GM12878 (cell line): Measurements from ENCODE around the gene DCAF7. TPM values are rescaled to one million over a fixed set of nuclear protein-coding genes. Genes with fewer than 3 reads are reported as not detected.

Experiments
- ATAC-seq: fragments of 200-7000 bp; cut with Tn5 transposase; 3 replicates; pipeline ENCODE4 v1.9.1; 2020; ENCODE audit warnings: mild to moderate bottlenecking, moderate library complexity
- BruUV-seq: library from RNA; stranded (reverse); fragments of 400-500 nt; replicated peaks from 2 replicates; lab custom pipeline; 2021; lab: Mats Ljungman, UMichigan
- CTCF ChIA-PET: fragments of 300-600 bp; sonication (Branson Sonifier 250); formaldehyde crosslinking; extraction: SDS; loops from one replicate; lab custom pipeline; 2021; ENCODE audit warnings: inconsistent platforms; lab: Yijun Ruan, JAX
- POLR2A ChIA-PET: fragments of 350-600 bp; formaldehyde crosslinking; extraction: SDS; loops from one replicate; lab custom pipeline; 2021; ENCODE audit warnings: inconsistent platforms; lab: Charles Lee
- RAD21 ChIA-PET: fragments of 300-600 bp; sonication (Branson Sonifier 250); formaldehyde crosslinking; loops from one replicate; lab custom pipeline; 2023; ENCODE audit warnings: antibody characterized with exemption; ENCODE audit not compliant: unreplicated experiment; lab: Charles Lee
- SMC1A ChIA-PET: fragments of 300-600 bp; sonication (Branson Sonifier 250); formaldehyde crosslinking; loops from one replicate; lab custom pipeline; 2023; ENCODE audit not compliant: unreplicated experiment, uncharacterized antibody; lab: Charles Lee
- DNase-seq: peaks from one replicate; pipeline ENCODE4 v3.0.0-alpha.2; 2011; ENCODE audit warnings: low read depth, low spot score
- FAIRE-seq: peaks from 3 replicates; lab custom pipeline; 2011; peaks lifted over from hg19 to GRCh38; lab: Jason Lieb, UNC
- H2AFZ ChIP-seq: 2 replicates; pipeline ENCODE4 v1.6.0; 2011; ENCODE audit warnings: low read depth, low read length, control low read depth; ENCODE audit not compliant: control insufficient read depth
- H3K27ac ChIP-seq: 2 replicates; pipeline ENCODE4 v1.5.1; 2011; ENCODE audit warnings: control low read depth; ENCODE audit not compliant: control insufficient read depth, insufficient read depth
- H3K27me3 ChIP-seq, 2 experiments: replicated peaks in 1 of 2; 2 replicates each; pipeline versions ENCODE4 v1.6.0 to v1.6.1; 2011; ENCODE audit warnings: low read length in 1 of 2; ENCODE audit not compliant: control insufficient read depth in 2 of 2, insufficient read depth in 2 of 2
- H3K36me3 ChIP-seq, 2 experiments: 2 replicates each; pipeline ENCODE4 v1.5.1; 2011; ENCODE audit warnings: low read length in 1 of 2; ENCODE audit not compliant: control insufficient read depth in 2 of 2, insufficient read depth in 2 of 2
- H3K4me1 ChIP-seq: 2 replicates; pipeline ENCODE4 v1.6.1; 2011; ENCODE audit warnings: mild to moderate bottlenecking, low read length, moderate library complexity, mixed read lengths; ENCODE audit not compliant: control insufficient read depth, insufficient read depth
- H3K4me2 ChIP-seq: 2 replicates; pipeline ENCODE4 v1.6.0; 2011; ENCODE audit warnings: control low read depth; ENCODE audit not compliant: control insufficient read depth, insufficient read depth
- H3K4me3 ChIP-seq: fragments of 200-600 bp; sonication (generic); 2 replicates; pipeline ENCODE4 v1.5.1; 2016
- H3K79me2 ChIP-seq: 2 replicates; pipeline ENCODE4 v1.6.0; 2011; ENCODE audit warnings: low read length; ENCODE audit not compliant: control insufficient read depth, insufficient read depth
- H3K9ac ChIP-seq: 2 replicates; pipeline ENCODE4 v1.8.0; 2011; ENCODE audit warnings: low read length, control low read depth, mixed read lengths; ENCODE audit not compliant: control insufficient read depth, insufficient read depth
- H3K9me3 ChIP-seq: replicated peaks from 3 replicates; pipeline ENCODE4 v1.5.1; 2011; ENCODE audit warnings: mild to moderate bottlenecking, low read length; ENCODE audit not compliant: control insufficient read depth, insufficient read depth
- H4K20me1 ChIP-seq: 2 replicates; pipeline ENCODE4 v1.6.0; 2011; ENCODE audit not compliant: control insufficient read depth, insufficient read depth
- CBFB ChIP-seq: IDR thresholded peaks from 2 replicates; pipeline ENCODE4 v1.6.1; 2016; ENCODE audit warnings: antibody characterized with exemption, low read depth
- CBX3 ChIP-seq: fragments of 200-600 bp; sonication (generic); IDR thresholded peaks from 2 replicates; pipeline ENCODE4 v1.6.1; 2016; ENCODE audit warnings: low read depth, borderline replicate concordance
- EED ChIP-seq: sonication (generic); IDR thresholded peaks from 2 replicates; pipeline ENCODE4 v1.6.1; 2016; ENCODE audit warnings: antibody characterized with exemption, low read depth
- HCFC1 ChIP-seq: fragments of 150-350 bp; IDR thresholded peaks from 2 replicates; pipeline ENCODE4 v1.6.1; 2014; ENCODE audit warnings: low read length
- IKZF2 ChIP-seq, 2 experiments: fragments of 450-650 bp; IDR thresholded peaks; 2 replicates each; pipeline ENCODE4 v1.6.1; 2017; ENCODE audit warnings: mild to moderate bottlenecking in 2 of 2, moderate library complexity in 2 of 2
- JUNB ChIP-seq: IDR thresholded peaks from 2 replicates; pipeline ENCODE4 v1.6.1; 2016; ENCODE audit warnings: antibody characterized with exemption, mild to moderate bottlenecking
- KDM1A ChIP-seq: fragments of 200-600 bp; sonication (generic); IDR thresholded peaks from 2 replicates; pipeline ENCODE4 v1.6.1; 2016; ENCODE audit warnings: borderline replicate concordance
- LARP7 ChIP-seq: fragments of 450-650 bp; IDR thresholded peaks from 2 replicates; pipeline ENCODE4 v1.6.1; 2017; ENCODE audit warnings: mild to moderate bottlenecking
- MEF2B ChIP-seq: fragments of 450-650 bp; IDR thresholded peaks from 2 replicates; pipeline ENCODE4 v1.6.1; 2018; ENCODE audit warnings: mild to moderate bottlenecking, moderate library complexity; ENCODE audit not compliant: partially characterized antibody, poor library complexity, severe bottlenecking
- NFYB ChIP-seq: IDR thresholded peaks from 2 replicates; pipeline ENCODE4 v1.6.1; 2011; ENCODE audit warnings: low read depth, mild to moderate bottlenecking, low read length, improper control_type of control experiment, moderate library complexity; ENCODE audit not compliant: insufficient read depth
- RB1 ChIP-seq: fragments of 450-650 bp; formaldehyde crosslinking; IDR thresholded peaks from 2 replicates; pipeline ENCODE4 v1.6.1; 2017; ENCODE audit warnings: mild to moderate bottlenecking, borderline replicate concordance
- RELA ChIP-seq: fragments of 450-650 bp; IDR thresholded peaks from 2 replicates; pipeline ENCODE4 v1.8.0; 2014; ENCODE audit warnings: borderline replicate concordance; ENCODE audit not compliant: partially characterized antibody
- SP1 ChIP-seq: IDR thresholded peaks from one replicate; pipeline ENCODE4 v1.6.1; 2011; ENCODE audit warnings: low read depth, low read length
- SUPT20H ChIP-seq: IDR thresholded peaks from 2 replicates; pipeline ENCODE4 v1.6.1; 2011; ENCODE audit warnings: low read depth, mild to moderate bottlenecking, low read length, moderate library complexity, borderline replicate concordance; ENCODE audit not compliant: control insufficient read depth
- TCF7 ChIP-seq: IDR thresholded peaks from 2 replicates; pipeline ENCODE4 v1.6.1; 2014; ENCODE audit warnings: antibody characterized with exemption, borderline replicate concordance
- YY1 ChIP-seq: IDR thresholded peaks from 2 replicates; pipeline ENCODE4 v1.6.1; 2011; ENCODE audit warnings: low read depth, mild to moderate bottlenecking, low read length
- ZNF24 ChIP-seq: fragments of 450-650 bp; IDR thresholded peaks from 2 replicates; pipeline ENCODE4 v1.6.1; 2017; ENCODE audit warnings: antibody characterized with exemption, mild to moderate bottlenecking
- ZNF384 ChIP-seq: IDR thresholded peaks from 2 replicates; pipeline ENCODE4 v1.6.1; 2012; ENCODE audit warnings: low read depth, mild to moderate bottlenecking, low read length, improper control_type of control experiment, borderline replicate concordance
- ZNF687 ChIP-seq: fragments of 450-650 bp; IDR thresholded peaks from 2 replicates; pipeline ENCODE4 v1.6.1; 2017; ENCODE audit warnings: mild to moderate bottlenecking, moderate library complexity
- WGBS: methylation state at CpG from one replicate; pipeline ENCODE4 v1.1.6; 2016; ENCODE audit warnings: low lambda C conversion rate; ENCODE audit not compliant: insufficient replicate concordance, insufficient coverage; ENCODE audit errors: missing lambda C conversion rate; 5-methylcytosine and 5-hydroxymethylcytosine counted together
- in situ Hi-C: fragments of 300-500 bp; cut with MboI; formaldehyde crosslinking; loops from 9 replicates; pipeline ENCODE4 v1.14.3; 2018; ENCODE audit warnings: mixed read lengths
- intact Hi-C: fragments of 100-400 bp; cut with micrococcal nuclease; formaldehyde crosslinking; loops from one replicate; pipeline ENCODE4 v1.14.2; 2022; ENCODE audit not compliant: unreplicated experiment
- polyA plus RNA-seq, 11 experiments: library from polyadenylated mRNA; depleted of rRNA in 4 of 11; unstranded in 6 of 11; stranded (reverse) in 5 of 11; fragments of >200 nt; fragmentation: Nextera tagmentation in 4 of 11; fragmentation: Illumina TruSeq in 1 of 11; extraction: Ambion mirVana in 4 of 11; extraction: Trizol in 1 of 11; gene quantifications; 1 replicate in 1 of 11; 2 replicates in 10 of 11; pipeline versions ENCODE4 v1.2.1 to v1.2.3, GENCODE V29; 2011 to 2016; ENCODE audit warnings: inconsistent platforms in 2 of 11, missing spikeins in 2 of 11, low read depth in 1 of 11
- total RNA-seq, 4 experiments: library from RNA; depleted of rRNA in 3 of 4; stranded (reverse); fragments of >200 nt in 3 of 4; fragmentation: Illumina TruSeq in 1 of 4; extraction: Trizol in 1 of 4; gene quantifications; 2 replicates each; pipeline versions ENCODE4 v1.2.1 to v1.2.3, GENCODE V29; 2013 to 2021
- TF ChIP-seq, protein P1 (sequence below): fragments of 450-650 bp; IDR thresholded peaks from 2 replicates; pipeline ENCODE4 v1.6.1; 2017; ENCODE audit warnings: low read depth, mild to moderate bottlenecking, moderate library complexity

Gene DCAF7
- total and polyA plus RNA-seq, 10 of the 15 experiments (the other 5 are each of a cell fraction or from before 2014, with no cell fraction given) = 27.0 to 103 (median 54.5) TPM

GRCh38 chr17:63549289-63549945, 860 bp upstream of the DCAF7 start:
- H3K9me3 ChIP-seq = no peaks in the 10 kb centered on the region
- ChIA-PET POLR2A (interaction anchor here (0.5 to 2.4 kb wide), 10 partner anchors 8 to 96 kb away, joined by 3 to 13 read pairs (median 3); partner anchors contain the start of genes MAP3K3 and TACO1), RAD21 (interaction anchor here (1.0 to 1.6 kb wide), 2 partner anchors 72 to 124 kb away, joined by 3 to 4 read pairs; partner anchors contain the start of gene MAP3K3), SMC1A (interaction anchor here (0.6 to 1.5 kb wide), 4 partner anchors 8 to 124 kb away, joined by 3 to 8 read pairs (median 4); no protein-coding TSS in a partner anchor), CTCF (interaction anchor here (0.6 to 4.6 kb wide), 9 partner anchors 9 to 1617 kb away, joined by 3 to 17 read pairs (median 3); no protein-coding TSS in a partner anchor)
- FAIRE-seq = no peak
- peaks cover 48% of the 10 kb centered on the region for H3K79me2 ChIP-seq
- peaks cover 6% of the 10 kb centered on the region; the same call in 1 of the 2 replicates for H4K20me1 ChIP-seq
- H3K36me3 ChIP-seq = no peaks in the 10 kb centered on the region
- 24% methylated on average over 18 of the region's 18 CpGs for WGBS
- H2AFZ ChIP-seq = peak overlapping the region; percentile 86
- intact Hi-C loops (no loop called here), in situ Hi-C loops (no loop called here)
- no peaks in the 10 kb centered on the region for H3K27me3 ChIP-seq
- peak overlapping the region; percentile 95 for H3K27ac ChIP-seq
- DNase-seq = no peak
- H3K4me1 ChIP-seq = peaks cover 15% of the 10 kb centered on the region
- ATAC-seq = peak; percentile 34
- TSS peak; percentile 98 for BruUV-seq
- peak overlapping the region; percentile 97 for H3K4me2 ChIP-seq
- H3K9ac ChIP-seq = peak overlapping the region; percentile 95
- peak overlapping the region; percentile 77 for H3K4me3 ChIP-seq
- TF ChIP-seq YY1 (no peak), EED (0 out of 2 replicates have a peak, but pooled peaks have one; percentile 15), RELA (no peak), IKZF2 (IDR thresholded peaks at IDR 0.05) (peak in 1 of 2 experiments; percentile 49; a peak in 1 of 4 replicates), JUNB (no peak), SP1 (no peak), SUPT20H (no peak), NFYB (no peak), LARP7 (peak; percentile 78), ZNF687 (no peak), ZNF384 (no peak), KDM1A (no peak), CBFB (no peak), CBX3 (no peak), RB1 (peak; percentile 34; the same call in 1 of the 2 replicates), HCFC1 (no peak), ZNF24 (no peak), TCF7 (no peak), MEF2B (no peak)
- TF ChIP-seq, protein P1, sequence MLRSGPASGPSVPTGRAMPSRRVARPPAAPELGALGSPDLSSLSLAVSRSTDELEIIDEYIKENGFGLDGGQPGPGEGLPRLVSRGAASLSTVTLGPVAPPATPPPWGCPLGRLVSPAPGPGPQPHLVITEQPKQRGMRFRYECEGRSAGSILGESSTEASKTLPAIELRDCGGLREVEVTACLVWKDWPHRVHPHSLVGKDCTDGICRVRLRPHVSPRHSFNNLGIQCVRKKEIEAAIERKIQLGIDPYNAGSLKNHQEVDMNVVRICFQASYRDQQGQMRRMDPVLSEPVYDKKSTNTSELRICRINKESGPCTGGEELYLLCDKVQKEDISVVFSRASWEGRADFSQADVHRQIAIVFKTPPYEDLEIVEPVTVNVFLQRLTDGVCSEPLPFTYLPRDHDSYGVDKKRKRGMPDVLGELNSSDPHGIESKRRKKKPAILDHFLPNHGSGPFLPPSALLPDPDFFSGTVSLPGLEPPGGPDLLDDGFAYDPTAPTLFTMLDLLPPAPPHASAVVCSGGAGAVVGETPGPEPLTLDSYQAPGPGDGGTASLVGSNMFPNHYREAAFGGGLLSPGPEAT = peak; percentile 19; the same call in 1 of the 2 replicates
